GM23248 (cell line): ENCODE measurements around the gene BRD4.

ENCODE experiments used
- EZH2 ChIP-seq: fragments of 200-600 bp; sonication (generic); IDR thresholded peaks from 2 replicates; pipeline ENCODE4 v1.6.1; 2018; ENCODE audit warnings: antibody characterized with exemption, mild to moderate bottlenecking; ENCODE audit not compliant: insufficient read depth, poor library complexity, severe bottlenecking
- EZH2phosphoT487 ChIP-seq: fragments of 200-600 bp; sonication (generic); IDR thresholded peaks from 2 replicates; pipeline ENCODE4 v1.6.1; 2018; ENCODE audit warnings: antibody characterized with exemption, moderate library complexity, mild to moderate bottlenecking, low read depth; ENCODE audit not compliant: insufficient read depth

DNA sequence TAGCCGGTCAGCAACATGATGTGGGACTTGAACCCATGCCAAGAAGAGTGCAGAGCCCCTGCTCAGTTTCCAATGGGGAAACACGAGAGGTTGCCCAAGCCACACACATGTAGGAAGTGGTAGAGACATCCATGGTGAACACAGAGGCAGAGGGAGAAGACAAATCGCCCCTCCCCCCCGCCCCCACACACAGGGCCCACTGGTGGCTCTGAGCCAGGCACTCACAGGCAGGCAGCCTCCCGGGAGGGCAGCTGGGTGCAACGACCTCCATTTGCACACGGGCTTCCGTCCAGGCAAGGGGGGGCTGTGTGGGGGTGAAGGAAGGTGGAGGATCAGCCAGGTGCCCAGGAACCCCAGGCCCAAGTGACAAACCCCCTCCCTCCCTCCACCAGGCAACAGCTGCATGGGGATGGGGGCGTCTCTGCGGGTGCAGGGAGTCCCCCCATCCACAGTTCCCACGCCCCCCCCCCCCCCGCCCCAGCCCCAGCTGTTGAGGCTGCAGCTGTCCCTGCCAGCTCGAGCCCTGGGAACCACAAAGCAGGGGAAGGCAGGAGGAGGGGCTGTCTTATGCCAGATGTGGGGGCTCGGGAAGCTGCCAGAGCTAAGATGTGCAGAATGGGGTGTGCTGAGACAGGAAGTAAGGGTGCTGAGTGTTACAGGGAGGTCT is 134.9 kb downstream of the BRD4 start:
- TF ChIP-seq EZH2phosphoT487 (no peak), EZH2 (no peak)
